ENCODE data around the gene KHDRBS1. TPM values are rescaled to one million over a fixed set of nuclear protein-coding genes. Genes with fewer than 3 reads are reported as not detected.

KHDRBS1 gene
- total and polyA plus RNA-seq, 2 experiments from 2014 or later = 191 to 251 TPM

- TF ChIP-seq CTCF (conservative IDR thresholded peaks at IDR 0.05; ENCODE audit: low read depth in 2 of 2) = no peak
- no peak for TF ChIP-seq NANOG (IDR thresholded peaks at IDR 0.05; ENCODE audit: borderline replicate concordance)
- no peak for TF ChIP-seq JUNB (IDR thresholded peaks at IDR 0.05; ENCODE audit: unreplicated experiment)
- TF ChIP-seq REST (IDR thresholded peaks at IDR 0.05; ENCODE audit: unreplicated experiment) = no peak
- no peak for TF ChIP-seq ETS1 (IDR thresholded peaks at IDR 0.05)
These were observed 32.2 kb upstream of the KHDRBS1 start (continued) for GRCh38 chr1:31981456-31981839.

- Histone ChIP-seq H3K79me2 (replicated peaks; ENCODE audit: insufficient read depth) (no peaks in the 10 kb centered on the region), H3K4me3 (no peak overlapping the region), H3K9me2 (ENCODE audit: insufficient read depth) (no peaks in the 10 kb centered on the region), H3K4me2 (no peak overlapping the region), H3K4me1 (ENCODE audit: insufficient read depth) (peaks cover 11% of the 10 kb centered on the region; the same call in 1 of the 2 replicates), H2AFZ (peak overlapping the region; percentile 18; the same call in 1 of the 2 replicates), H3K27ac (ENCODE audit: low read depth) (no peak overlapping the region), H3K27me3 (ENCODE audit: insufficient read depth) (no peaks in the 10 kb centered on the region), H4K20me1 (replicated peaks; ENCODE audit: insufficient read depth) (no peaks in the 10 kb centered on the region), H3K36me3 (ENCODE audit: insufficient read depth) (no peaks in the 10 kb centered on the region), H3F3A (replicated peaks; ENCODE audit: low read depth) (0 out of 2 replicates have a peak, but pooled peaks cover 3% of the 10 kb centered on the region)
- Mint-ChIP-seq H3K4me3 (no peak overlapping the region), H3K36me3 (ENCODE audit: low read depth) (no peaks in the 10 kb centered on the region), H3K27me3 (ENCODE audit: insufficient read depth, low read depth, poor library complexity) (peaks cover 11% of the 10 kb centered on the region), H3K9me3 (no peaks in the 10 kb centered on the region; the same call in 2 of the 3 replicates), H3K27ac (no peak overlapping the region), H3K4me1 (peaks cover 24% of the 10 kb centered on the region)
- ATAC-seq (no peak), DNase-seq (ENCODE audit: low spot score) (no peak)
- TF ChIP-seq NANOG (IDR thresholded peaks at IDR 0.05; ENCODE audit: borderline replicate concordance) = no peak
- no peak for TF ChIP-seq STAT1 (IDR thresholded peaks at IDR 0.05; ENCODE audit: unreplicated experiment)
- TF ChIP-seq JUNB (IDR thresholded peaks at IDR 0.05; ENCODE audit: unreplicated experiment) = no peak
- TF ChIP-seq ZNF114 (CRISPR knock-in tag; IDR thresholded peaks at IDR 0.05) = no peak
- no peak for TF ChIP-seq ETS1 (IDR thresholded peaks at IDR 0.05)
- no peak for TF ChIP-seq CTCF (conservative IDR thresholded peaks at IDR 0.05; ENCODE audit: low read depth in 2 of 2)
- no peak for TF ChIP-seq ZNF331 (CRISPR knock-in tag; IDR thresholded peaks at IDR 0.05; ENCODE audit: low read depth)
These were observed 31.7 kb upstream of the KHDRBS1 start for GRCh38 chr1:31981972-31982371.

Measured in GM23338 (cell line).